Anterior cingulate cortex (tissue), 58 donors: ENCODE results near the gene MAPRE3.
"Not testable (repeated sequence)": the region's sequence is repeated elsewhere in the genome, so short reads cannot be mapped to it uniquely, and the experiment has no call there.

Source experiments
- DNase-seq, 58 donors: peaks; one replicate each; lab custom pipeline; 2025; lab: John Stamatoyannopoulos, UW

Gene MAPRE3

DNA sequence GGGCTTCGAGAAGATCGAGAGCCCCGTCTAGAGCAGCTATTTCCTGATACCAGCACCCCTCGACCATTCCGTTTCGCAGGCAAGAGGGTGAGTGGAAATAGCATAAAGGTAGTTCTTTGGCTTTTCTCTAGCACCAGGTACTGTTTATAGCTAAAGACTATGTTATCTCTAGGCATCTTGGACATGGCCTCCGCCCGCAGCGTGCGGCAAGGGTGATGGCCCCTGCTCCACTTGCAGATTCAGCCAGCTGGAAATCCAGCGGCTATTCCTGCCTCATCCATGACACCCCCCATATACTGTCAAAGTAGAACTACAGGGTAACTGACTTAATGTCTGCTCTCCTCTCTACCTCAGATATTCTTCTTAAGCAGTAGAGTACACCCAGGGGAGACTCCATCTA lies 84.3 kb downstream of the MAPRE3 start:
- DNase-seq: no peak

GRCh38 chr2:27057184-27057583 lies 86.7 kb downstream of the MAPRE3 start:
- no peak for DNase-seq

GRCh38 chr2:27058210-27058609 lies 87.8 kb downstream of the MAPRE3 start:
- DNase-seq: no peak

- no peak for DNase-seq
These were observed 88.8 kb downstream of the MAPRE3 start for GRCh38 chr2:27059141-27059820.

- no peak for DNase-seq
These were observed 89.9 kb downstream of the MAPRE3 start for GRCh38 chr2:27060323-27060722.

GRCh38 chr2:27065128-27065527 lies 94.7 kb downstream of the MAPRE3 start:
- DNase-seq: no peak

GRCh38 chr2:27067385-27067784 lies 96.9 kb downstream of the MAPRE3 start:
- no peak for DNase-seq

GRCh38 chr2:27069436-27069835 lies 99.0 kb downstream of the MAPRE3 start:
- no peak for DNase-seq

DNA sequence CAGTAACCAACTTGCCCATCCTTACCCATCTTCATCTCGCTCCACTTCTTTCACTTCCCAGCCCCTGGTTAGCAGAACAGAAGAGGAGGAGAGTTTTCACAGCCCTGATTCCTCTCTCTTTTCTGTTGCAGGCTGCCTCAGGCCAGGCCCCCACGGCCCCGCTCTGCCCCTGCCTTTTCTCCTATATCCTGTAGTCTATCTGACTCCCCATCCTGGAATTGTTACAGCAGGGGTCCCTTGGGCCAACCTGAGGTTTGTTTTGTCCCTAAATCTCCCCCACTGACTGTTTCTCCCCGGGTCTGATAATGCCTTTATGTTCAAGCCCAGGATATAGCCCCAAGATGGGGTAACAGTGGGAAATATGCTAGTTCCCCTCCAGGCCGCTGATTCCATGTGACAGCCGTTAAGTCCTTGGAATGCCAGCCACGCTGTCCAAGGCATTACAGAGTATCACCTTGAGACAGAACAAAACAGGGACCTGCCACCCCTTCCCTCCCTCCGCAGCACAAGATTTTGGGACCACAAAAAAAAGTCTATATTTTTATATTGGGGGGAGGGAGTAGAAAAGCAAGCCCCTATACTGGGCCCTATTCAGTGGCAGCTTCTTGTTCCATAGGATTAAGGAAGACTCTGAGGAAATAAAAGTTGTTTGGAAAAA lies 99.7 kb downstream of the MAPRE3 start:
- no peak for DNase-seq

DNA sequence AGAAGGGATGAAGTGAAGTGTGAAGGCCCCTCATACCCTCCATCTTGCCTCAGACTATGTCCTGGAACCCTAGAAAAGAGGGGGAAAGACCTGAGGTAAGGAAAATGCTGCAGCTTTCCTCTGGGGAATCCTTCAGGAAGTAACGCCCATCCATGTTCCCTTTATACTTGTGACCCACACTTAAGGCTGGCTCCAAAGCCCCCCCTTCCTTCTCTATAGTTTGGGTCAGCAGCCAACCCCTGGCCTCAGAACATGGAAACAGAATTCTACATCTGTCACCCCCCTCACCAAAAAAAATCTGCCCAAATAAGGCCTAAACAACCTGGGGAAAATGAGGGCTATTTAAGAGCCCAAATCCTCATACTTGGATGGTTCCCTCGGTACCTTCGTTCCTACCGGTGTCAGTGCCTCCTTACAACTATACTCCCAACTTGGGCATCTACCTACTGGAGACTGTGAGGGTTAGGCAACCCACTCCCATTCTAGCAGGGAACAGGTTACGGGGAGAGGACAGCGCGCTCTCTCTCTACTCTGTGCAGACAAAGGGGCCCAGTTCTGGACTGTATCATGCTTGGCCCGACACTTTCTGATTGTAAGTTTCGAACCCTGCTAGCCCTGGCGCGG lies 100.3 kb downstream of the MAPRE3 start:
- DNase-seq: no peak

DNA sequence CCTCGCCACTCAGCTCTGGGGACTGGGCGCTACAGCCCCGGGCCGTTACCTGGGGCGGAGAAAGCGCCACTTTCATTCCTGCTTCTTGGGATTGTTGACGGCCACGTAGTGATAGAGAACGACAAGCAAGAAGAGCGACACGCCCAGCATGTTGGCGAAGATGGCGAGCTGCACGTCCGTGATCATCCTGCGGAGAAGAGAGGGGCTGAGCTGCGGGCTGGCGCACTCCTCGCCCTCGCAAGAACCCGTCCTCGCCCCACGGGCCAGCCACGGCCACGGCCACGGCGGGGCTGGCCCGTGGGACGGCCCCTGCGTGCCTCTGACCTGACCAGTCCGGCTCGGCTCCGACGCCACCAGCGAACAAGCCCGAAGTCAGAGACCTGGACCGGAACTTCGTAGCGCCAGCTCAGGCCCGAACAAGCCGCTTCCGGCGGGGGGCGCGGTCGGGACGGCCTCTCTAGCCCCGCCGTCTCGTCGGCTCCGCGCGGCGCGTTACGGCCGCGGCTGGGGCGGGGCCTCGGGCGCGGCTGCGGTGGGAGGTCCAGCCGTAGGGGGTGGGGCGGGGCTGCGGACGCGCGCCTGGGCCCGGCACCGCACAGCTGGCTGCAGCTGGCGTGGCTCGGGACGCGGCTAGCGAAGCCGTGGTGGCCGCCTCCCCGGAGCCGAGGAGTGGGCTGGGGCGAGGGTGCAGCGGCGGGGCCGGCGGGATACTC lies 101.0 kb downstream of the MAPRE3 start, which contains the start of gene OST4:
OST4 (minus strand) TSS at position 378 of the 713 bp plus-strand sequence.
- peak; percentile 26 to 96 (median 92) for DNase-seq

GRCh38 chr2:27071990-27072830 lies 101.8 kb downstream of the MAPRE3 start:
- DNase-seq: peak in 32 of 58 donors; percentile 9 to 63 (median 39)

GRCh38 chr2:27072920-27073319 lies 102.5 kb downstream of the MAPRE3 start:
- no peak for DNase-seq

- no peak for DNase-seq
These were observed 103.3 kb downstream of the MAPRE3 start for GRCh38 chr2:27073782-27074181.

- DNase-seq: peak in 4 of 58 donors; percentile 6 to 19 (median 13)
These were observed 104.5 kb downstream of the MAPRE3 start for GRCh38 chr2:27074738-27075565.

DNA sequence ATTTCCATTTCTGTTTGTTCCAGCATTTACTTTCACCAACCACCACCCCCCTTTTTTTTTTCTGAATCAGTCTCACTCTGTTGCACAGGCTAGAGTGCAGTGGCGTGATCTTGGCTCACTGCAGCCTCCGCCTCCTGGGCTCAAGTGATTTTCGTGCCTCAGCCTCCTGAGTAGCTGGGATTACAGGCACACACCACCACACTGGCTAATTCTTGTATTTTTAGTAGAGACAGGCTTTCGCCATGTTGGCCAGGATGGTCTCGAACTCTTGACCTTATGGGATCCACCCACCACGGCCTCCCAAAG lies 105.1 kb downstream of the MAPRE3 start:
- DNase-seq: not testable (repeated sequence)

DNA sequence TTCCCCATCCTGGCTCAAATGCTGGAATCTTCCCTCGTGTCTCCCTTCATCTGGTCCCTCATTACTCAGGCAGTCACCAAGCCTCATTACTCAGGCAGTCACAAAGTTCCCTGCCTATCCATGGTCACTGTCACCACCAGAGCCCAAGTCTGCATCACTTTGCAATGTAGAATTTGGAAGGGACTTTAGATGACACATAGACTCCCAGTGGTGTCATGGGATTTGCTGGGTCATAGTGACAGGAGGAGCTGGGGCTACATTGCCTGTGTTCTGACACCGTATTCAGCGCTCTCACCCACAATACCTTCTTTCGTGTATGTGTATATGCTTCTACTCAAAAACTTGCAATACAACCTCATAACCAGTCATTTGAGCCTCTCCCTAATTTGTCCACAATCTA lies 105.9 kb downstream of the MAPRE3 start:
- no peak for DNase-seq
